Right atrium auricular region (tissue), 2 donors: ENCODE measurements around the gene ACBD6. TPM values are rescaled to one million over a fixed set of nuclear protein-coding genes. Genes with fewer than 3 reads are reported as not detected.

Experiments
- DNase-seq: peaks from one replicate; pipeline ENCODE4 v3.0.0-alpha.2; 2019; ENCODE audit warnings: low spot score
- H3K27ac ChIP-seq, 2 donors: fragments of 200-600 bp; sonication (generic); 1 replicate in 1 of 2; 2 replicates in 1 of 2; pipeline ENCODE4 v1.5.1; 2016 to 2019
- H3K27me3 ChIP-seq, 2 donors: fragments of 200-600 bp; sonication (generic); one replicate each; pipeline versions ENCODE4 v1.5.1 to v1.6.0; 2017 to 2019
- H3K36me3 ChIP-seq: fragments of 200-600 bp; sonication (generic); one replicate; pipeline ENCODE4 v1.5.1; 2016
- H3K4me1 ChIP-seq, 2 donors: fragments of 200-600 bp; sonication (generic); one replicate each; pipeline versions ENCODE4 v1.5.1 to v1.6.0; 2017 to 2019
- H3K4me3 ChIP-seq, 2 donors: fragments of 200-600 bp; sonication (generic); 1 replicate in 1 of 2; 2 replicates in 1 of 2; pipeline ENCODE4 v1.5.1; 2017 to 2019; ENCODE audit warnings: mild to moderate bottlenecking in 1 of 2, moderate library complexity in 1 of 2
- H3K9me3 ChIP-seq, 2 donors: fragments of 200-600 bp; sonication (generic); one replicate each; pipeline ENCODE4 v1.5.1; 2019
- total RNA-seq, 2 donors: library from RNA; depleted of rRNA; stranded (reverse); fragments of >200 nt; gene quantifications; one replicate each; pipeline ENCODE4 v1.1.0, GENCODE V29; 2016
- TF ChIP-seq, protein P1 (sequence below), 2 donors: fragments of 200-600 bp; sonication (generic); IDR thresholded peaks; one replicate each; pipeline ENCODE4 v1.5.1; 2019; ENCODE audit warnings: antibody characterized with exemption in 2 of 2

ACBD6 gene
- total RNA-seq, 2 donors from 2014 or later, result 24.0 to 29.0 TPM

- H3K36me3 ChIP-seq, result no peaks in the 10 kb centered on the region
- H3K9me3 ChIP-seq, result no peaks in the 10 kb centered on the region
- no peak overlapping the region for H3K27ac ChIP-seq
- no peaks in the 10 kb centered on the region for H3K4me1 ChIP-seq
- TF ChIP-seq, protein P1, sequence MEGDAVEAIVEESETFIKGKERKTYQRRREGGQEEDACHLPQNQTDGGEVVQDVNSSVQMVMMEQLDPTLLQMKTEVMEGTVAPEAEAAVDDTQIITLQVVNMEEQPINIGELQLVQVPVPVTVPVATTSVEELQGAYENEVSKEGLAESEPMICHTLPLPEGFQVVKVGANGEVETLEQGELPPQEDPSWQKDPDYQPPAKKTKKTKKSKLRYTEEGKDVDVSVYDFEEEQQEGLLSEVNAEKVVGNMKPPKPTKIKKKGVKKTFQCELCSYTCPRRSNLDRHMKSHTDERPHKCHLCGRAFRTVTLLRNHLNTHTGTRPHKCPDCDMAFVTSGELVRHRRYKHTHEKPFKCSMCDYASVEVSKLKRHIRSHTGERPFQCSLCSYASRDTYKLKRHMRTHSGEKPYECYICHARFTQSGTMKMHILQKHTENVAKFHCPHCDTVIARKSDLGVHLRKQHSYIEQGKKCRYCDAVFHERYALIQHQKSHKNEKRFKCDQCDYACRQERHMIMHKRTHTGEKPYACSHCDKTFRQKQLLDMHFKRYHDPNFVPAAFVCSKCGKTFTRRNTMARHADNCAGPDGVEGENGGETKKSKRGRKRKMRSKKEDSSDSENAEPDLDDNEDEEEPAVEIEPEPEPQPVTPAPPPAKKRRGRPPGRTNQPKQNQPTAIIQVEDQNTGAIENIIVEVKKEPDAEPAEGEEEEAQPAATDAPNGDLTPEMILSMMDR (IDR thresholded peaks at IDR 0.05), result no peak
- no peak for DNase-seq
- no peak overlapping the region for H3K4me3 ChIP-seq
- no peaks in the 10 kb centered on the region for H3K27me3 ChIP-seq
Observed at GRCh38 chr1:180295999-180296398, 206.4 kb downstream of the ACBD6 start.

- Histone ChIP-seq H3K27ac (no peak overlapping the region), H3K4me3 (no peak overlapping the region), H3K4me1 (no peaks in the 10 kb centered on the region), H3K9me3 (no peaks in the 10 kb centered on the region), H3K27me3 (no peaks in the 10 kb centered on the region), H3K36me3 (no peaks in the 10 kb centered on the region)
- no peak for DNase-seq
- TF ChIP-seq, protein P1 (IDR thresholded peaks at IDR 0.05), result no peak
Observed at GRCh38 chr1:180294711-180295110, 207.7 kb downstream of the ACBD6 start.

DNA sequence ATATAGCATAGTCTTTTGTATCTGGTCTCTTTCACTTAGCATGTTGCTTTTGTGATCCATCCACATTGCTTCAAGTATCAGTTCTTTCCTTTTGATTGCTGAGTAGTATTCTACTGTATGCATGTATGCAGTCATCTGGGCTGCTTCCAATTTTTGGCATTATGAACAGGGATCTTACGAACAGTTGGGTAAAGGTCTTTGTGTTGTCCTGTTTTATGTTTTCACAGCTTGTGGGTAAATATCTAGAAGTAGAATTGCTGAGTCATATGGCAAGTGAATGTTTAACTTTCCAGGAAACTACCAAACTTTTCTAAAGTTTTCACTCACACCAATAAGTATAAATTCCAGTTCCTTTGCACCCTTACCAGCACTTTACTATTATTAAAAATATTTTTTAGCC lies 211.4 kb downstream of the ACBD6 start:
- H3K27ac ChIP-seq, result no peak overlapping the region
- no peaks in the 10 kb centered on the region for H3K9me3 ChIP-seq
- no peak overlapping the region for H3K4me3 ChIP-seq
- peaks cover 0 to 15% of the 10 kb centered on the region in 2 donors for H3K4me1 ChIP-seq
- no peak for DNase-seq
- TF ChIP-seq, protein P1 (IDR thresholded peaks at IDR 0.05), result no peak
- no peaks in the 10 kb centered on the region for H3K27me3 ChIP-seq
- H3K36me3 ChIP-seq, result no peaks in the 10 kb centered on the region

- Histone ChIP-seq H3K9me3 (no peaks in the 10 kb centered on the region), H3K27me3 (no peaks in the 10 kb centered on the region), H3K27ac (no peak overlapping the region), H3K36me3 (no peaks in the 10 kb centered on the region), H3K4me3 (no peak overlapping the region), H3K4me1 (peaks cover 0 to 15% of the 10 kb centered on the region in 2 donors)
- TF ChIP-seq, protein P1 (IDR thresholded peaks at IDR 0.05), result no peak
- DNase-seq, result no peak
Observed at GRCh38 chr1:180290265-180291001, 211.9 kb downstream of the ACBD6 start.

DNA sequence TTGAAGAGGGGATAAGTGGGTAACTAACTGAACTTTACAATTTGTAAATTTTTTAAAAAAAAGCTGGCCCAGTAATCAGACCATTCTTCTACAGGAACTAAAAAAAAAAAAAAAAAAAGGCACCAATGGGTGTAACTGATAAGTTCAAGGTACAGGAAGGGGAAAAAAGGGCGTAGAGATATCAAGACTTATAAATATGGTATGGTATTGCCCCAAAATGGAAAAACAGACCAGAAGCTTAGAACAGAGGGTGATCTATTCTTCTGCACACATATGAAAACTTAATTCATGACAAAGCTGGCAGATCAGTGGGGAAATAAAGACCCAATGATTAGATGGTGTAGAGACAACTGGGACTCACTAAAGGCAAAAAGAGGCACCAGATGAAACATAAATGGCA lies 213.4 kb downstream of the ACBD6 start:
- TF ChIP-seq, protein P1 (IDR thresholded peaks at IDR 0.05), result no peak
- no peaks in the 10 kb centered on the region for H3K9me3 ChIP-seq
- H3K27ac ChIP-seq, result no peak overlapping the region
- no peaks in the 10 kb centered on the region for H3K27me3 ChIP-seq
- no peak for DNase-seq
- H3K36me3 ChIP-seq, result no peaks in the 10 kb centered on the region
- H3K4me3 ChIP-seq, result no peak overlapping the region
- H3K4me1 ChIP-seq, result peaks cover 0 to 15% of the 10 kb centered on the region in 2 donors
